ENCODE measurements around the gene CRAMP1.

Gene CRAMP1

DNA sequence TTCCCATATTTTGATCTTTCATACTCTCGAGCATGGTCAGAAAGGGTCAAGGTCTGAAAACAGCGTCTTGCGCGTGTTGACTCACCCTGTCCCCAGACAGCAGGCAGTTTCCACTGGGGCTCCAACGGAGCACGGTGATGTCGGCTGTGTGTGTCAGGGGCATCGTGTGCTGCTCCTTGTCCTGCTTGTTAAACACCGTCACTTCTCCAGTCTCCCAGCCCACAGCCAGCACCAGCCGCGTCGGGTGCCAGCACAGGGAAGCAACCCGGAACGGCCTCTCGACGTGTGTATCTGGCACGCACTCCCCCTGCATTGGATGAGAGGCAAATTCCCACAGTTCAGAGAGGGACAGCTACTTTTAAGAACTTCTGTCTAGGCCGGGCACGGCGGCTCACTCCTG is 9.9 kb upstream of the CRAMP1 start:
- DNase-seq: no peak

DNA sequence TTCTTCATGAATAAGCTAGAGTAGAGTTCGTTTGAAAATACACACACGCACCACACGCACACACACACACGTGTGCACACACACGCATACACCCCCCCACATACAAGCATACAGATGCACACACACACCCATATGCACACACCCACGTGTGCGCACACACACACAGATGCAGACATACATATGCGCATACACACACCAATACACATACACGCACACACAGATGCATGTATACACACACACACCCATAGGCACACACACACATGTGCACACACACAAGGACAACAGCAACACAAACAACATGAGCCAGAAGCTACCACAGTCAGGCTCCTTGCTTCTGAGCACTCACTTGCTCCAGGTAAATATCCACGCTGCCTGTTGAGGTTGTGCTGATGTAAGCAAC is 5.4 kb upstream of the CRAMP1 start:
- no peak for DNase-seq

DNA sequence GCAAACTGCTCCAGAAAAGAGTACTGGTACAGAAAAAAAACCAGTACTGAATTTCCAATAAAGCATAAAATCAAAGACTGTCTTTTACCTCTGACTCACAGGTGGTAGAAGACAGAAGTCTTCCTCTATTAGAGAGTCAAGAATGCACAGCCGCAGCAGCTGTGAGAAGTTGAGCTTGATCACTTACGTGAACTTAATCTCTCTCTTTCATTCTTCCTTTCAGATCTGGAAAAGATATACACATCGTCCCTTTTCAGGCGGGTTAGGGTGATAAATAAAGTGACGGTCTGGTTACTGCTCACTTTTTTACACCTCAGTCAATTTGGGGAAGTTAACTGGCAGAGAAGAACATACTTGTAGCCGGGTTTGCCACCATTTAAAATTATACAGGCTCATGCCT is 4.2 kb upstream of the CRAMP1 start:
- DNase-seq: no peak

DNA sequence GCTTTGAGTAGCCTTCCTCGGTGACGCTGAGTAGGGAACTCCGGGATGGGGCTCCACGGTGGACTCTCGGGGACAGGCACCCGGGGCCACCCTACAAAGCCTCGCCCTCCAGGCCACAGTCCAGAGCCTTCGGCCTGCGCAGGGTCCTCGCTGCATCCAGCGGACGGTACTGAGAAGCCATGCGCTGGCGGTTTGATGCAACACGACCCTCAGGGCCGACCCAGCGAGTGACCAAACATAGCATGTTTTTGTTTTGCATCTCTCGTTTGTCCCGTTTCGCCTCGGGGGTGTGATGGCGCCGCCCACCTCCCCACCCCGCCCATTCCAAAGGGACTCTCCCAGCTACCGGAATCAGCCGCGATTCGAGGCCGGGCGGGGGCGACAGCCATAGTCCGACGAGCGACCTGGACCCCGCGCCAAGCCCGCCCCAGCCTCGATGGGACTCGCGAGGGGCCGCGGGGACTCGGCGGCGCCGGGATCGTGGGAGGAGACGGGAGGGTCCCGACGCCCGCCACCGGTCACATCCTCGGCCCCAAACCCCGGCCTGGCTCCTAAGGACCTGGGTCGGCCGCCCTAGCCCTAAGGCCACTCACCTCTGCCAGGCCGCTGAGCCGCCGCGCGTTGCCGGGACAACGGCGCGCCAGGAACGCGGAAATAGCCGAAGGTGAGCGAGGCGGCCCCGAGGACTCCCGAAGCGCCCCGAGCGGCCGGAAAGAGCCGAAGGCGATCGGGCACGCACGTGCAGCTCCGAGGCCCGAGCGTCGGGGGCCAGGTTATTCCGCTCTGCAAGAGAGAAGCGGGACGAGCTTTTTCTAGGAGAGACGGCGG is 1.9 kb upstream of the CRAMP1 start:
- peak; percentile 52 for DNase-seq

DNA sequence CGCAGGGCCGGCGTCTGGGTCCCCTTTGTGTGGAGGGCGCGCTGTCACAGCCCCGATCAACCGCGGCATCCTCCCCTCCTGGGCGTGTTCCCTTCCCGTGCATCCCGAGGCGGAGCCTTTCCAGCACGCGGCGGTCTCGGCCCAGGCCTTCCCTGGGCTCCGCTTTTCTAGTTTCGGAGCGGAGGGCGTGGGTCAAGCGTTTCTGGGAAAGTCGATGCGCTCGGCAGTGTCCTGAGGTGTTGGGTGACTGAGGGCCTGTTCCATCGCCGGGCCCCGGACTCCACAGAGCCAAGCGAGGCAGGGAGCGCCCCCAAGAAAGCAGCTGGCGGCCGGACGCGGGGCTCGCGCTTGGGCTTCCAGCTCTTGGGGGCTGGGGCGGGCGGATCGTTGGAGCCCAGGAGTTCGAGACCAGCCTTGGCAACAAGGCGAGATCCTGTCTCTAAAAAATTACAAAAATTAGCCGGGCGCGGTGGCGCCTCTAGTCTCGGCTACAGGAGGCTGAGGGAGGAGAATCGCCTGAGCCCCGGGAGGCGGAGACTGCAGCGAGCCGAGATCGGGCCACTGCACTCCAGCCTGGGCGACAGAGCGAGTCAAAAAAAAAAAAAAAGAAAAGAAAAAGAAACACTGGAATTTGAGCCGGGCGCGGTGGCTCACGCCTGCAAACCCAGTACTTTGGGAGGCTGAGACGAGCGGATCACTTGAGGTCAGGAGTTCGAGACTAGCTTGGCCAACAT is 1.1 kb upstream of the CRAMP1 start:
- DNase-seq: no peak

DNA sequence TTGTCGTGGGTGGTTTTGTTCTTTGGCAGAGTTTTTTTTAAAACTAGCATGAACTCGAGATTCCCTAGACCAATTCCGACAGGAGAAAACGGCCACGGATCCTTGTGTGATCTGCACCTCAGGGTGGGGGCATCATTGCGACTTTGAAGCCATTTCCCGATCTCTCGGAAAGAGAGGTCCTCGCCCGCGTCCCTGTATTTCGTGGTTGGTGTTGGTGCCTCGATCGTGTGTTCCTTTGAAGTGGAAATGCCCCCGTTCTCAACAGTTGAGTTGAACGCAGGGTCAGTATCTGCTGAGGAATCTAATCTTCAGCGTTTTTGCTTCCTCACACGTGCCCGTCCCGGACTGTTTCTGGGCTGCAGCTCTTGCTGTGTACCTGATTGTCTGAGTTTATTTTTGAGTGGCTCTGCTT is 1.1 kb downstream of the CRAMP1 start:
- DNase-seq: no peak

DNA sequence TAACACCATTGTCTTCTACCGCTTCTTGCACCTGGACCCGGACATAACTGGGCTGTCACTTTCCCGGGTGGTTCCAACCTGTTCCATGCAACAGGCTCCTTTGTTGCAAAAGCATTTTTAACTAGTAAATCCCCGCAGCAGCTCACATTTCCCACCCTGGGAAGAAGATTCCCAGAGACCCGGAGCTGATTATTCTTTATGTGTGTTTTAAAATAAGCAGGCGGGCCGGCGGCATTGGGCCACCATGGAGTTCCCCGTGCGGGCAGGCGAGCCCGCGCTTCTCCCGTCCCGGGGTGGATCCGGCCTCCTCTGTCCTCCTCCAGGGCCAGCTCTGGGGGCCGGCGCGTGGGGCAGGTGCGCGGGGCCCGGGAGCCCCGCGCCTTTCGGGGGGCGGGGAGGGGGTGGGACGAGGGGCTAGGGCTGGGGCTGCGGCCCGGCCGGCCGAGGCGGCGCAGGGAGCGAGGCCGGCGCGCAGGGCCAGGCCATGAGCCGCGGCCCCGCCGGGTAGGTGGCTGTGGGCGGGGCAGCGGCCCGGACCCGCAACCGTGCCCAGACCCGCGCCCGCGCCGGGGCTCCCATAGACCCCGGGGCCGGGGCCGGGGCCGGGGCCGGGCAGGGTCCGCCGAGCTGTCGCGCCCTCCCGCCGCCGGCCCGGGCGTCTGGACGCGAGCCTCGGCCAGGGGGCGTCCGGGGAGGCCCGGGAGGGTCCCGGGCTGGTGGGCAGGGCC is 1.7 kb downstream of the CRAMP1 start:
- no peak for DNase-seq

DNA sequence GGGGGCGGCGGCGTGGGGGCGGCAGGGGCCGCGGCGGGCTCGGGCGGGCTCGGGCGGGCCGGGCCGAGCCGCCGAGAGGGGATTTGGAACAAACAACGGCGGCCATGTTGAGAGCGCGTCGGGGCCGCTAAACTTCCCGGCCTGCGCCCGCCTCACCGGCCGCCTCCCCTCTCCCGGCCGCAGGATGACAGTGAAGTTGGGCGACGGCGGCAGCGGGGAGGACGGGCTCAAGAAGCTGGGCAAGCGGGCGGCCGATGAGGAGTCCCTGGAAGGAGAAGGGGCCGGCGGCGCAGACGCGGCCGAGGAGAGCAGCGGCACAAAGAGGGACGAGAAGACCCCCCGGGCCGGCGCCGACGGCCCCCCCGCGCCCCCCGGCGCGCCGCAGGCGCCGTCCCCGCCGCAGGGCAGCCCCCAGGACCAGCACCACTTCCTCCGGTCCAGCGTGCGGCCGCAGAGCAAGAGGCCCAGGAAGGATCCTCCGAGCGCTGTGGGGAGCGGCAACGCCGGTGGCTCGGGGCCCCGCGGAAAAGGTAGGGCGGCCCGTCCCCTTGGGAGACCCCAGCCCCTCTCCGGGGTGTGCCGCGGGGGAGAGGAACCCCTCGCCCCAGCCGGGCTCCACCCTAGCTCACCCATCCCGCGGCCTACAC is 2.4 kb downstream of the CRAMP1 start:
- no peak for DNase-seq

DNA sequence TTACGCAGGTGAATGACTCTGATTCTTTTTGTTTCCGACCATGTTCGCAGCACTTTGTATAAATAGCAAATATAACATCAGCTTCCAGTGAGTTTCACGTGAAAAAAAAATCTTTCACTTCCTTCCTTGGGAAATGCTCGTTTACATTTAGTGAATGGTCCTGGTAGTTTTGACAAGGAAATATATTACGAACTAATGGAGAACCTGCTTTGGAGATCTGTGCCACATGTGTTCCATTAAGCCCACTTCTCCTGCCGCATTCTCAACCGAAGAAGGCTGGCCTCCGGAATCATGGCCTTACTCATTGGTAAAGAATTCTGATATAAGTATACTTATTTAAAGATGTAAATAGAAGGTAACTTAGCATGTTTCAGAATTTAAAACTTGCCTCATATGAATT is 3.6 kb downstream of the CRAMP1 start:
- DNase-seq: no peak

DNA sequence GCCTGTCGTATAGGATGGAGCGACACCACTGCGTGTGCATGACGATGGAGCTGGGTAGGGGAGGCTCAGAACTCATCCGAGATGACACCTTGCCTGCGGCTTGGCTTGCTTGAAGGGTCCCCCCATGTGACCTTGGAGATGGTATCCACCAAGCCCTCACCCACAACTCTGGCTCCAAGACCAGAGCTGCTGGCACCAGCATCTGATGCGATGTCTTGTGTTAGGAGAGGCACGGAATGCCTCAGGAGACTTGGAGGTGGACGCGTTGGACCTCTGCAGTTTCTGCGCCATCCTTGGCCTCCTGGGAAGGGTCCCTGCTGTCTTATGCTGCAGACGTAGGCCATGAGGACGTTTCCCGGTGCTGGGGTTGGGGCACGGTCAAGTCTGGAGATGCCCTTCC is 7.8 kb downstream of the CRAMP1 start:
- no peak for DNase-seq

DNA sequence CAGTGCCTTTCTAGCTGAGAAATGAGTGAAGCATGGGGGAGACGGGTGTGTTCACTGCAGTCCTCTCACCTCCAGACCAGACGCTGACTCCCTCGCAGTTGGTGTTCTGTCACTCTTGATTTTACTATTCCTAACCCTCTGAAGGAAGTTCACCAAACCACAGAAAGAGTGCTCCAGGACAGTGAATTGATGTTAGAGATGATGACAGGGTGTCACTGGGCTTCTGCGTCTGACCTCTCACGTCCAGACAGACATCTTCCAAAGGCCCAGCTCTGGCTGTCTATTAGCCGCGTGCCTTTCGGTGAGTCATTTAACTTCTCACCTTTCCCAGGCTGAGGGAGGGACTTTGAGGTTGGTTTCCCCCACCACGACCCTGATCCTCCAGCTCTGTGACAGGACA is 8.2 kb downstream of the CRAMP1 start:
- no peak for DNase-seq

DNA sequence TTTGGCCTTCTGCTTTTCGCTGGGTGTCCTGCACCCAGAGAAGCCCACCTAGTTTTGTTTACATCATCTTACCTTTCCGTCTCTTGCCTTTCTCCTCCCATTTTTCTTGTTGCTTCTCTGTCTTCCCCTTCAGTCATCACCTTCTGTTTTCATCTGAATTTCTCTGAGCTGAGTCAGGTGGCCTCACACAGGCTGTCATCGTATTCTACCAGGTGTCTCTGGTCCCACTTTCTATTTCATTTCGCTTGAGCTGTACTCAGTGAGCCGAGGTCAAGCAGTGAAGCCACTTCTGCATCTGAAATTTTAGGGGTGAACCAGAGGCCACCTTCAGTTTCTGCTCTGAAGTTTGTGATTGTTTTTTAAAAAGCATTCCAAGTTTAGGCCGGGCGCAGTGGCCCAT is 9.7 kb downstream of the CRAMP1 start:
- no peak for DNase-seq

DNA sequence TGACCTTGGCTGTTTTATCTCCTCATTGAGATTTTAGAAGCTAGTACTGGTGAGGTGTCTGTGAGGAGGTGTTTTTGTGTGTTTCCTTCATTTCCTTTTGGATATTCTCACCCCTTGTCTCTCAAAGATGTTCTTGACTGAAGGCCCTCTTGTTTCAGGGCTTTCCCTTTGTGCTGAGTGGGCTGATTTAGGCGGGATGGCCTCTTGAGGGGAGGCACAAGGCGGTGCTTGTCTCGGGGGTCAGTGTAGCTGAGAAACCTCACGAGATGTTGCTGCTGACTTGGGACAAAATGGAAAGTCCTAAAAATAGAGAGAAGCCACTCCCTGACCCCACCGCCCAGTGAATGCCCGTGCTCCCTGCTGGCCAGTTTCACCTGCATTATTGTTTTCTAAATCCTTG is 14.2 kb downstream of the CRAMP1 start:
- DNase-seq: no peak

DNA sequence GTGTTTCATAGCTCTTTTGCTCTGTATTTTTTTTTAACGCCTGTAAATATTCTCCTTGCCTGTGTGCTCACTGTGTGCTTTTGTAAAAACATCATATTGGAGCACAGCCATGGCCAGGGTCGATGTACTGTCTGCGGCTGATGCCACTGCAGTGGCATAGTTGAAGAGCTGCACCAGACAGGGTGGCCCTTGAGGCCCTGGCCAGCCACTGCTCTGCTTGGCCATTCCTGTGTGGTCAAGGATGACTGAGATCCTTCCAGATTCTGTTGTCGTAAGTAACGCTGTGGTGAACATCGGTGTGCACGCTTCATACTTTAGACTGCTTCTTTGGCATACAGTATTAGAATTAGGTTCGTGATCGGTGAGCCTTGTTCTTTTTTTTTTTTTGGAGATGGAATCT is 14.6 kb downstream of the CRAMP1 start:
- DNase-seq: no peak

DNA sequence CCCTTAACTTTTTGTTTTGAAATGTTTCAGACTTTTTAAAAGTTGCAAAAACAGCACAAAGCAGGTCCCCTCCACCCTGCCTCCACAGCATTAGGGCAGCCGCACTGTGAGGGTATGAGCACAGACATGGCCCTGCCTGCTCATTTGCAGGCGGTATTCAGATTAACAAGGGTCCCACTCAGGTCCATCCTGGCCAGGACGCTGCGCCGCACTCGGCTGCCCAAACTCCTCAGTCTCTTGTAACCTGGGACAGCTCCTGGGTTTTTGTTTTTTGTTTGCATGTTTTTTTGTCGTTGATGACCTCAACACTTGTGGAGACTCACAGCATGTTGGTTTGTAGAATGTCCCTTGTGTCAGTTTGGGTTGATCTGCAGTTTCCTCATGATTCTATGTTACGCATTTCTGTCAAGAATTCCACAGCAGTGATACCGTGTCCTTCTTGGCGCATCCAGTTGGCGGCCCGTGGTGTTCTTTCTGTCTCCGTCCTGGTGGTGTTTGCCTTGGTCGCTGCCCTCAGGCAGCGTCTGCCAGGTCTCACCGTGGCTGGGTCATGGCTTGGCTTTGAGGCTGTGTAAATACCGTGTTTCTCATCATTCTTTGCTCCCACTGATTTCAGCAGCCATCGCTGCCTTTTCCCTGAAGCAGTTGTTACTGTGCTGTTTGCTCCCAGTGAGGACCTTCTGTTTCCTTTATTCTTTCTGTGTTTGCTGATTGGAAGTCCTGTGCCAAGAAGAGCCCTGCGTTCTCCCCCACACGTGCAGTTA is 18.5 kb downstream of the CRAMP1 start:
- no peak for DNase-seq

DNA sequence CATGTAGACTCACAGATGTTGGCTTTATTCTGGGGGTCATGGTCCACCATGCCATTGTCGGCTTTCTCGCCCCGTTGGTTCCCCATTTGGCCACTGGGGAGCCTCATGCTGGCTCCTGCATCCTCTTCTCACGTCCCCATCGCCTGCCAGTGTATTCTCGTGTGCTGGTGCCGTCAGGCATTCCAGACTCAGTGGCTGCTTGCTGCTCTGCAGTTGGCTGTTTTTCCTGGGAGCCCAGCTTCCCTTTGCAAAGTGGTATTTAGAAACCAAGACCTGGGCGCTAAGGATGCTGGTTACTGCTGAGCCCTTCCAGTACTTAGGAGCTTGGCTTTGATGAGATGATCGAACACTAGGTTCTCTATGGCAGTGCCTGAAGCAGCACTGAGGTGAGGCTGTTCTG is 19.1 kb downstream of the CRAMP1 start:
- no peak for DNase-seq

DNA sequence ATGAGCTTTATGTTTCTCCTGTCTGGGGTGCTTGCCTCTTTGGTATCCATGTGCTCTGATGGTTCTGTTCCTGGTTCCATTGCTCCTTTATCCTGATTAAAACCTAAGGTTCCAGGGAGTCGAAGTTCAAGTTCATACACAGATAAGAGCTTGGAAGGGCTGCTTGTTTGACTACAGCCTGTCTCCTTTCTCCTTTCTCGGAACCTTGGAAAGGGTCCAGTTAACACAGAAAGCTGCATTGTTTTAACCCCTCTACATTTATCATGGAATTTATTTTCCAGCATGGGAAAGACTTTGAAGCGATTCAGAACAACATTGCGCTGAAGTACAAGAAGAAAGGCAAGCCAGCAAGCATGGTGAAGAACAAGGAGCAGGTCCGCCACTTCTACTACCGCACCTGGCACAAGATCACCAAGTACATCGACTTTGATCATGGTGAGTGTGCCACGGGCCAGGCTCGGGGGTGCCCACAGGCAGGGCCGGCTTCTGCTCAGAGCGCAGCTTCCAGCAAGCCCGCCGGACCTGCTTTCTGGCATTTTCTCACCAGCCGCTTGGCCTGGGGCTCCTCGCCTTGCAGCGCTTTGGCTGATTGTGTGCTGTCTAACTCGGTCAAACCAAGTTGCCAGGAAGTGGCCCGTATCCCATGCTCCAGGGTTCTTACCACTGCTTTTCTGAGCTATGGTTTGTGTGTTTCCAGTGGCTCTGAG is 19.9 kb downstream of the CRAMP1 start:
- DNase-seq: no peak

DNA sequence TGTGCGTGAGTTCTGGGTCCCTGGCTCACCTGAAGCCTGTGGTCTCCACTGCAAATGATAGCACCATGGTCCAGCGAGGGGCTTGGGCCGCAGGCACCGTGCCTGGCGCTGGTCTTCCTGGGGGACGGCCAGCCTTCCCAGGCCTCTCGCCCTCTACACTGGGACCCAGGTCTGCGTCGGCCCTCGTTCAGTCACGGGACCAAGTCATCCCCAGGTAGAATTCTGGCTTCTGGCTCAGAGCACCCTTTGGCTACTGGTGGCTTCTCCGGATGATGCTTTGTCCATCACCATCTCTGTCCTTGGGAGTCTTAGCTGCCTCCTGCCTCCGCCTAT is 20.4 kb downstream of the CRAMP1 start:
- no peak for DNase-seq

DNA sequence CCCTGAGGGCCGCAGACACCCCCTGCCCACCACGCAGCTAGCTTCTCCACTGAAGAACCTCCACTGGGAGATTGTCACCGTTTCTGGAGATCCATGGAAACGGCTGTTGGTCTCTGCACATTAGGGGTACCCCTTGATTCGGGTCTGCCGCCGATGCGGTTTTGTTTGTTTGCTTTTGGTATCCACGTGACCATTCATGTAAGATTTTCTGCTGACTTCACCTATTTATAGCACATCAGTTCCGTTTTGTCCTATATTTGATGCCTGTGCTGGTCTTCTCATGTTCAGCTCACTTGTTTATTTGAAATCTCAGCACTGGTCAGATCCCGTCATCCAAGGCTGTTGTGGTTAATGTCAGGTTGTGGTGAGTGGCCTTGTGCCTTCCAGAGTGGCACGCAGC is 21.1 kb downstream of the CRAMP1 start:
- DNase-seq: no peak

DNA sequence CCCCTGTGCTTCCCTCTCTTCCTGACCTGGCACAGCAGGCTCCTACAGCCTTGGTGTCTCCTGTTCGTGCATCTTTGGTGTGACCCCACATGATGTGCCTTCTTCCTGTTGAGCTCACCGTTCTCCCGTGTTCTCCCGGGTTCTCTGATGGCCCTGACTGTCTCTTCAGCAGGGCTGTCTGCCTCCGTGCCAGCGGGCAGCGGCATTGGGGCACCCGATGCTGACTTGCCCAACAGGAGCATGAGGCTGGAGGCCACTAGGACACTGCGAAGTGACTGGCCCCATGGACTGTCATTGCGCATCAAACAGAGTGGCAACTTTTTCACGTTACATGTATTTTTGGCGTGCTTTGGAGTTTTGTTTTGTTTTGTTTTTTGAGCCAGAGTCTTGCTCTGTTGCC is 22.4 kb downstream of the CRAMP1 start:
- DNase-seq: no peak

DNA sequence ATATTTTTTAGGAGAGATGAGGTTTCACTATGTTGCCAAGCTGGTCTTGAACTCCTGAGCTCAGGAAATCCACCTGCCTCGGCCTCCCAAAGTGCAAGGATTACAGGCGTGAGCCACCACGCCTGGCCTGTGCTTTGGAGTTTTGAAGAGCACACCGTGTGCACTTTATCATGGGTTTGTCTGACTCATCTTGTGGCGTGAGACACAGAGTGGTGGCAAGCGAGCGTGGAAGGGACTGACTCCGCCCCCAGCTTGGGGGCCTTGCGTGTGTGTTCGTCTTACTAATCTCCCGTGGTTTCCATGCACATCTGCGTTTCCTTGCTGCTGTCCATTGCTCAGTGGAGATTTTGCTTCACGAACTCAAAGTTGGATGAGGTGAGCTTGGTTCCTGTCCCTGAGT is 22.9 kb downstream of the CRAMP1 start:
- no peak for DNase-seq

DNA sequence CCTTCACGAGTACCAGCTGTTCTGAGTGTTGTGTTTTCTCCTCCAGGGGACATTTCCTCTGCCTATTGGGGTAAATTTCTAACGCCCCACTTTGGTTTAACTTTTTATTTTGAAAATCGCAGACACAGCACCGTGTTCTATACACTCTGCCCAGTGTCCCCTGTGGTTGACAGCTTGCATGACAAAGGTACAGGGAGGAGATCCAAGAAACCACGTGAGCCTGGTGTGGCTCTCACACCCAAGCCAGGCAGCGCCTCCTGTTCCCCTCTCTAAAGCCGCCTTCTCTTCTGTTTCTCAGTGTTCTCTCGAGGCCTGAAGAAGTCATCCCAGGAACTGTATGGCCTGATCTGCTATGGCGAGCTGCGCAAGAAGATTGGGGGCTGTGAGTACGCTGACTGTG is 25.4 kb downstream of the CRAMP1 start:
- no peak for DNase-seq

Measured in NCI-H1417 treated with DMSO at 0.1 percent for 48 hours (cell line).